Right lobe of liver (tissue), 4 donors: Measurements from ENCODE around the gene SLC25A48.

Experiments used
- POLR2A ChIP-seq: fragments of 450-650 bp; IDR thresholded peaks from one replicate; pipeline ENCODE4 v1.6.1; 2017; ENCODE audit warnings: antibody characterized with exemption, mild to moderate bottlenecking
- TF ChIP-seq, protein P1 (sequence below), 4 donors: fragments of 200-600 bp in 3 of 4; fragments of 450-650 bp in 1 of 4; IDR thresholded peaks; one replicate each; pipeline versions ENCODE4 v1.5.1 to v1.8.0; 2016 to 2022; ENCODE audit warnings: antibody characterized with exemption in 4 of 4, mild to moderate bottlenecking in 2 of 4
- donor health status: DM: no; HTN: no; CAD: no.
- donor health status: DM: no; HTN: no; CAD: no.
- donor health status: DM: no; HTN: yes; CAD: no.

GRCh38 chr5:135891268-135891667 is 56.8 kb downstream of the SLC25A48 start:
- TF ChIP-seq, protein P1, sequence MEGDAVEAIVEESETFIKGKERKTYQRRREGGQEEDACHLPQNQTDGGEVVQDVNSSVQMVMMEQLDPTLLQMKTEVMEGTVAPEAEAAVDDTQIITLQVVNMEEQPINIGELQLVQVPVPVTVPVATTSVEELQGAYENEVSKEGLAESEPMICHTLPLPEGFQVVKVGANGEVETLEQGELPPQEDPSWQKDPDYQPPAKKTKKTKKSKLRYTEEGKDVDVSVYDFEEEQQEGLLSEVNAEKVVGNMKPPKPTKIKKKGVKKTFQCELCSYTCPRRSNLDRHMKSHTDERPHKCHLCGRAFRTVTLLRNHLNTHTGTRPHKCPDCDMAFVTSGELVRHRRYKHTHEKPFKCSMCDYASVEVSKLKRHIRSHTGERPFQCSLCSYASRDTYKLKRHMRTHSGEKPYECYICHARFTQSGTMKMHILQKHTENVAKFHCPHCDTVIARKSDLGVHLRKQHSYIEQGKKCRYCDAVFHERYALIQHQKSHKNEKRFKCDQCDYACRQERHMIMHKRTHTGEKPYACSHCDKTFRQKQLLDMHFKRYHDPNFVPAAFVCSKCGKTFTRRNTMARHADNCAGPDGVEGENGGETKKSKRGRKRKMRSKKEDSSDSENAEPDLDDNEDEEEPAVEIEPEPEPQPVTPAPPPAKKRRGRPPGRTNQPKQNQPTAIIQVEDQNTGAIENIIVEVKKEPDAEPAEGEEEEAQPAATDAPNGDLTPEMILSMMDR (IDR thresholded peaks at IDR 0.05): no peak
- no peak for TF ChIP-seq POLR2A
